Liver (tissue), 9 donors: ENCODE results near the gene GATD1. TPM values are rescaled to one million over a fixed set of nuclear protein-coding genes. Genes with fewer than 3 reads are reported as not detected.

Source experiments
- DNase-seq: peaks from one replicate; pipeline ENCODE4 v3.0.0-alpha.2; 2017; ENCODE audit warnings: low spot score
- H3K27ac ChIP-seq, 2 donors: one replicate each; pipeline ENCODE4 v1.7.0; 2013; ENCODE audit warnings: inconsistent platforms in 2 of 2, low read length in 2 of 2, control low read depth in 1 of 2, low read depth in 1 of 2, mild to moderate bottlenecking in 1 of 2
- H3K27me3 ChIP-seq, 4 donors: one replicate each; pipeline versions ENCODE4 v1.6.1 to v1.7.0; 2013; ENCODE audit warnings: low read length in 3 of 4, inconsistent platforms in 1 of 4, mild to moderate bottlenecking in 1 of 4, moderate library complexity in 1 of 4; ENCODE audit not compliant: control insufficient read depth in 4 of 4, insufficient read depth in 4 of 4
- H3K36me3 ChIP-seq, 4 donors: one replicate each; pipeline versions ENCODE4 v1.6.1 to v1.7.0; 2013; ENCODE audit warnings: low read length in 3 of 4, mild to moderate bottlenecking in 3 of 4, low read depth in 1 of 4, moderate library complexity in 1 of 4; ENCODE audit not compliant: control insufficient read depth in 4 of 4, insufficient read depth in 3 of 4
- H3K4me1 ChIP-seq, 4 donors: one replicate each; pipeline versions ENCODE4 v1.6.1 to v1.7.0; 2013; ENCODE audit warnings: low read length in 3 of 4, mild to moderate bottlenecking in 3 of 4, moderate library complexity in 1 of 4; ENCODE audit not compliant: control insufficient read depth in 4 of 4, insufficient read depth in 4 of 4
- H3K4me3 ChIP-seq, 3 donors: one replicate each; pipeline versions ENCODE4 v1.6.1 to v1.7.0; 2013; ENCODE audit warnings: low read length in 3 of 3, control low read depth in 1 of 3, low read depth in 1 of 3, mild to moderate bottlenecking in 1 of 3
- H3K9ac ChIP-seq, 2 donors: one replicate each; pipeline ENCODE4 v1.7.0; 2013; ENCODE audit warnings: low read length in 2 of 2, mild to moderate bottlenecking in 2 of 2, moderate library complexity in 2 of 2, control low read depth in 1 of 2, low read depth in 1 of 2
- H3K9me3 ChIP-seq, 4 donors: one replicate each; pipeline versions ENCODE4 v1.6.1 to v1.7.0; 2013; ENCODE audit warnings: low read length in 3 of 4; ENCODE audit not compliant: control insufficient read depth in 4 of 4
- ATF3 ChIP-seq: IDR thresholded peaks from 2 replicates; pipeline ENCODE4 v1.6.1; 2016; ENCODE audit warnings: antibody characterized with exemption
- FOXA2 ChIP-seq: IDR thresholded peaks from 2 replicates; pipeline ENCODE4 v1.6.1; 2016; ENCODE audit warnings: antibody characterized with exemption
- GABPA ChIP-seq, 2 donors: IDR thresholded peaks in 1 of 2; conservative IDR thresholded peaks in 1 of 2; 2 replicates each; pipeline ENCODE4 v1.6.1; 2016; ENCODE audit warnings: antibody characterized with exemption in 2 of 2, mild to moderate bottlenecking in 1 of 2, moderate library complexity in 1 of 2
- HNF4A ChIP-seq, 2 donors: conservative IDR thresholded peaks; 2 replicates each; pipeline ENCODE4 v1.6.1; 2016; ENCODE audit warnings: antibody characterized with exemption in 2 of 2, mild to moderate bottlenecking in 2 of 2
- HNF4G ChIP-seq: IDR thresholded peaks from 2 replicates; pipeline ENCODE4 v1.6.1; 2016; ENCODE audit warnings: antibody characterized with exemption
- JUND ChIP-seq, 2 donors: IDR thresholded peaks; 2 replicates each; pipeline ENCODE4 v1.6.1; 2016; ENCODE audit warnings: antibody characterized with exemption in 2 of 2
- NR2F2 ChIP-seq: IDR thresholded peaks from 2 replicates; pipeline ENCODE4 v1.6.1; 2016; ENCODE audit warnings: antibody characterized with exemption
- RAD21 ChIP-seq, 2 donors: IDR thresholded peaks; 2 replicates each; pipeline ENCODE4 v1.6.1; 2016; ENCODE audit warnings: antibody characterized with exemption in 2 of 2, mild to moderate bottlenecking in 2 of 2
- RXRA ChIP-seq, 2 donors: IDR thresholded peaks; 2 replicates each; pipeline ENCODE4 v1.6.1; 2017 to 2018; ENCODE audit warnings: antibody characterized with exemption in 2 of 2, mild to moderate bottlenecking in 1 of 2
- SP1 ChIP-seq: IDR thresholded peaks from 2 replicates; pipeline ENCODE4 v1.6.1; 2018; ENCODE audit warnings: antibody characterized with exemption, mild to moderate bottlenecking
- TAF1 ChIP-seq: conservative IDR thresholded peaks from 2 replicates; pipeline ENCODE4 v1.6.1; 2016; ENCODE audit warnings: antibody characterized with exemption, mild to moderate bottlenecking
- YY1 ChIP-seq: IDR thresholded peaks from 2 replicates; pipeline ENCODE4 v1.6.1; 2016; ENCODE audit warnings: antibody characterized with exemption, mild to moderate bottlenecking
- WGBS: extraction: QIAGEN DNeasy Blood & Tissue Kit; methylation state at CpG from one replicate; pipeline ENCODE4 v1.1.7; 2013; 5-methylcytosine and 5-hydroxymethylcytosine counted together
- polyA plus RNA-seq, 2 donors: library from polyadenylated mRNA; stranded (reverse) in 1 of 2; unstranded in 1 of 2; fragments of 200-250 nt in 1 of 2; fragments of >200 nt in 1 of 2; fragmentation: Nextera tagmentation in 1 of 2; extraction: Ambion mirVana in 1 of 2; gene quantifications; one replicate each; pipeline versions ENCODE4 v1.2.1 to v1.2.3, GENCODE V29; 2013 to 2015
- total RNA-seq, 2 donors: library from RNA; depleted of rRNA; stranded (reverse); fragments of >200 nt; gene quantifications; one replicate each; pipeline ENCODE4 v1.2.3, GENCODE V29; 2014
- TF ChIP-seq, protein P1 (sequence below): IDR thresholded peaks from 2 replicates; pipeline ENCODE4 v1.6.1; 2016; ENCODE audit warnings: antibody characterized with exemption
- TF ChIP-seq, protein P2 (sequence below): fragments of 150-350 bp; IDR thresholded peaks from 2 replicates; pipeline ENCODE4 v1.5.1; 2017; ENCODE audit warnings: improper control_type of control experiment, low read depth, low read length; ENCODE audit not compliant: missing input control
- TF ChIP-seq, protein P3 (sequence below): IDR thresholded peaks from 2 replicates; pipeline ENCODE4 v1.6.1; 2016; ENCODE audit warnings: antibody characterized with exemption, mild to moderate bottlenecking
- donor health status: healthy.
- donor health status: healthy.
- donor health status: healthy.
- donor health status: healthy.
- donor health status: healthy.

The GATD1 gene
- total and polyA plus RNA-seq, 4 donors, result 22.7 to 37.2 (median 24.6) TPM

GRCh38 chr11:808427-809286, 31.4 kb upstream of the GATD1 start:
- H3K9ac ChIP-seq, result peak overlapping the region; percentile 88 to 92
- peaks cover 5 to 23% (median 17%) of the 10 kb centered on the region in 4 donors for H3K36me3 ChIP-seq
- peaks cover 14 to 40% (median 30%) of the 10 kb centered on the region in 4 donors for H3K4me1 ChIP-seq
- no peaks in the 10 kb centered on the region for H3K27me3 ChIP-seq
- peak overlapping the region; percentile 97 to 100 for H3K27ac ChIP-seq
- peak overlapping the region; percentile 74 to 87 (median 80) for H3K4me3 ChIP-seq
- TF ChIP-seq YY1, result no peak
- TF ChIP-seq RXRA (IDR thresholded peaks at IDR 0.05), result peak in 1 of 2 donors; percentile 10
- DNase-seq, result no peak
- WGBS, result 32% methylated on average over 36 of the region's 36 CpGs
- no peaks in the 10 kb centered on the region for H3K9me3 ChIP-seq

DNA sequence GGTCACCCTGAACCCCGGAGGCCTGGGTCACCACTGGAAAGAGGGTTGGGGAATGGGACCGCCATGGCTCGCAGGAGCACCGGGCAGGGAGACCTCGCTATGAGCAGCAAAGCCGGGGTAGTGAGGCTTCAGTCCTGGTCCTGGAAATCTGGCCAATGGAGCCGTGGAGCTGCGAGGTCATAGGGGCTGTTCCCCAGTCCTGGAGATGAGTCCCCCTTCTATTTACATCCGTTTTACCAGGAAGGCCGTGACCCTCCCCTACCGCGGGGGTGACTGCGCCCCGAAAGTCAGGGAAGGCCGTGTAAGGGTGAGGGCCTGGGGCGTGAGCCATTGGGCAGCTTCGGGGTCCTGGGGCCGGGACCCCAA, 27.3 kb upstream of the GATD1 start:
- Histone ChIP-seq H3K9me3 (no peaks in the 10 kb centered on the region), H3K36me3 (peaks cover 0 to 5% (median 0%) of the 10 kb centered on the region in 4 donors), H3K4me3 (peak overlapping the region; percentile 29 to 63 (median 29)), H3K4me1 (peaks cover 12 to 22% (median 17%) of the 10 kb centered on the region in 4 donors), H3K9ac (peak overlapping the region in 1 of 2 donors; percentile 28), H3K27ac (peak overlapping the region; percentile 17 to 87), H3K27me3 (no peaks in the 10 kb centered on the region)
- 16% methylated on average over 18 of the region's 18 CpGs for WGBS
- no peak for DNase-seq
- no peak for TF ChIP-seq NR2F2
- no peak for TF ChIP-seq YY1
- no peak for TF ChIP-seq GABPA (IDR thresholded peaks at IDR 0.05 in 1 of 2, conservative IDR thresholded peaks at IDR 0.05 in 1 of 2)
- TF ChIP-seq HNF4A (conservative IDR thresholded peaks at IDR 0.05), result no peak
- TF ChIP-seq, protein P1, sequence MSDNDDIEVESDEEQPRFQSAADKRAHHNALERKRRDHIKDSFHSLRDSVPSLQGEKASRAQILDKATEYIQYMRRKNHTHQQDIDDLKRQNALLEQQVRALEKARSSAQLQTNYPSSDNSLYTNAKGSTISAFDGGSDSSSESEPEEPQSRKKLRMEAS, result no peak
- no peak for TF ChIP-seq SP1
- TF ChIP-seq RXRA (IDR thresholded peaks at IDR 0.05), result no peak
- no peak for TF ChIP-seq TAF1
- TF ChIP-seq HNF4G, result no peak
- TF ChIP-seq ATF3, result no peak

GRCh38 chr11:803770-804598, 26.7 kb upstream of the GATD1 start:
- peaks cover 12 to 20% (median 17%) of the 10 kb centered on the region in 4 donors for H3K4me1 ChIP-seq
- TF ChIP-seq RAD21 (IDR thresholded peaks at IDR 0.05), result no peak
- no peak for TF ChIP-seq ATF3
- TF ChIP-seq FOXA2, result no peak
- no peak for TF ChIP-seq JUND (IDR thresholded peaks at IDR 0.05)
- no peak for TF ChIP-seq NR2F2
- TF ChIP-seq TAF1, result no peak
- TF ChIP-seq, protein P2, sequence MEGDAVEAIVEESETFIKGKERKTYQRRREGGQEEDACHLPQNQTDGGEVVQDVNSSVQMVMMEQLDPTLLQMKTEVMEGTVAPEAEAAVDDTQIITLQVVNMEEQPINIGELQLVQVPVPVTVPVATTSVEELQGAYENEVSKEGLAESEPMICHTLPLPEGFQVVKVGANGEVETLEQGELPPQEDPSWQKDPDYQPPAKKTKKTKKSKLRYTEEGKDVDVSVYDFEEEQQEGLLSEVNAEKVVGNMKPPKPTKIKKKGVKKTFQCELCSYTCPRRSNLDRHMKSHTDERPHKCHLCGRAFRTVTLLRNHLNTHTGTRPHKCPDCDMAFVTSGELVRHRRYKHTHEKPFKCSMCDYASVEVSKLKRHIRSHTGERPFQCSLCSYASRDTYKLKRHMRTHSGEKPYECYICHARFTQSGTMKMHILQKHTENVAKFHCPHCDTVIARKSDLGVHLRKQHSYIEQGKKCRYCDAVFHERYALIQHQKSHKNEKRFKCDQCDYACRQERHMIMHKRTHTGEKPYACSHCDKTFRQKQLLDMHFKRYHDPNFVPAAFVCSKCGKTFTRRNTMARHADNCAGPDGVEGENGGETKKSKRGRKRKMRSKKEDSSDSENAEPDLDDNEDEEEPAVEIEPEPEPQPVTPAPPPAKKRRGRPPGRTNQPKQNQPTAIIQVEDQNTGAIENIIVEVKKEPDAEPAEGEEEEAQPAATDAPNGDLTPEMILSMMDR, result no peak
- TF ChIP-seq, protein P3, sequence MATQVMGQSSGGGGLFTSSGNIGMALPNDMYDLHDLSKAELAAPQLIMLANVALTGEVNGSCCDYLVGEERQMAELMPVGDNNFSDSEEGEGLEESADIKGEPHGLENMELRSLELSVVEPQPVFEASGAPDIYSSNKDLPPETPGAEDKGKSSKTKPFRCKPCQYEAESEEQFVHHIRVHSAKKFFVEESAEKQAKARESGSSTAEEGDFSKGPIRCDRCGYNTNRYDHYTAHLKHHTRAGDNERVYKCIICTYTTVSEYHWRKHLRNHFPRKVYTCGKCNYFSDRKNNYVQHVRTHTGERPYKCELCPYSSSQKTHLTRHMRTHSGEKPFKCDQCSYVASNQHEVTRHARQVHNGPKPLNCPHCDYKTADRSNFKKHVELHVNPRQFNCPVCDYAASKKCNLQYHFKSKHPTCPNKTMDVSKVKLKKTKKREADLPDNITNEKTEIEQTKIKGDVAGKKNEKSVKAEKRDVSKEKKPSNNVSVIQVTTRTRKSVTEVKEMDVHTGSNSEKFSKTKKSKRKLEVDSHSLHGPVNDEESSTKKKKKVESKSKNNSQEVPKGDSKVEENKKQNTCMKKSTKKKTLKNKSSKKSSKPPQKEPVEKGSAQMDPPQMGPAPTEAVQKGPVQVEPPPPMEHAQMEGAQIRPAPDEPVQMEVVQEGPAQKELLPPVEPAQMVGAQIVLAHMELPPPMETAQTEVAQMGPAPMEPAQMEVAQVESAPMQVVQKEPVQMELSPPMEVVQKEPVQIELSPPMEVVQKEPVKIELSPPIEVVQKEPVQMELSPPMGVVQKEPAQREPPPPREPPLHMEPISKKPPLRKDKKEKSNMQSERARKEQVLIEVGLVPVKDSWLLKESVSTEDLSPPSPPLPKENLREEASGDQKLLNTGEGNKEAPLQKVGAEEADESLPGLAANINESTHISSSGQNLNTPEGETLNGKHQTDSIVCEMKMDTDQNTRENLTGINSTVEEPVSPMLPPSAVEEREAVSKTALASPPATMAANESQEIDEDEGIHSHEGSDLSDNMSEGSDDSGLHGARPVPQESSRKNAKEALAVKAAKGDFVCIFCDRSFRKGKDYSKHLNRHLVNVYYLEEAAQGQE, result no peak
- TF ChIP-seq, protein P1, result no peak
- TF ChIP-seq RXRA (IDR thresholded peaks at IDR 0.05), result no peak
- H3K9ac ChIP-seq, result no peak overlapping the region
- H3K27ac ChIP-seq, result no peak overlapping the region
- no peaks in the 10 kb centered on the region for H3K9me3 ChIP-seq
- DNase-seq, result no peak
- no peaks in the 10 kb centered on the region for H3K27me3 ChIP-seq
- 72% methylated on average over 26 of the region's 26 CpGs for whole genome bisulfite sequencing
- no peak overlapping the region for H3K4me3 ChIP-seq
- H3K36me3 ChIP-seq, result peaks cover 0 to 5% (median 1%) of the 10 kb centered on the region in 4 donors
